HG03571 (cell line): ENCODE data around the gene MYT1.
"Not testable (repeated sequence)": the region's sequence is repeated elsewhere in the genome, so short reads cannot be mapped to it uniquely, and the experiment has no call there.

Experiments
- ATAC-seq: cut with Tn5 transposase; IDR thresholded peaks from one replicate; pipeline ENCODE4 v1.9.1; 2021; ENCODE audit not compliant: unreplicated experiment

Gene MYT1

GRCh38 chr20:64260239-64260638 is 96.0 kb downstream of the MYT1 start:
- no peak for ATAC-seq

GRCh38 chr20:64261138-64261537 is 96.9 kb downstream of the MYT1 start:
- ATAC-seq, result no peak

GRCh38 chr20:64264091-64264490 is 99.8 kb downstream of the MYT1 start:
- ATAC-seq, result no peak

GRCh38 chr20:64265201-64265600 is 100.9 kb downstream of the MYT1 start:
- no peak for ATAC-seq

GRCh38 chr20:64266988-64267387 is 102.7 kb downstream of the MYT1 start:
- no peak for ATAC-seq

- no peak for ATAC-seq
These were observed 103.9 kb downstream of the MYT1 start for GRCh38 chr20:64268174-64268573.

- no peak for ATAC-seq
These were observed 105.6 kb downstream of the MYT1 start for GRCh38 chr20:64269604-64270411.

- no peak for ATAC-seq
These were observed 107.4 kb downstream of the MYT1 start for GRCh38 chr20:64271636-64272035.

- ATAC-seq, result no peak
These were observed 108.9 kb downstream of the MYT1 start for GRCh38 chr20:64273109-64273508.

- ATAC-seq, result no peak
These were observed 112.6 kb downstream of the MYT1 start for GRCh38 chr20:64276817-64277216.

GRCh38 chr20:64277571-64278316 is 113.5 kb downstream of the MYT1 start:
- no peak for ATAC-seq

GRCh38 chr20:64278317-64278681 is 114.0 kb downstream of the MYT1 start:
- no peak for ATAC-seq

GRCh38 chr20:64279826-64280459 is 115.7 kb downstream of the MYT1 start:
- no peak for ATAC-seq

- no peak for ATAC-seq
These were observed 116.2 kb downstream of the MYT1 start for GRCh38 chr20:64280460-64280843.

GRCh38 chr20:64283646-64284045 is 119.4 kb downstream of the MYT1 start:
- no peak for ATAC-seq

GRCh38 chr20:64285579-64286446 is 121.6 kb downstream of the MYT1 start:
- peak; percentile 93 for ATAC-seq

- ATAC-seq, result not testable (repeated sequence)
These were observed 122.4 kb downstream of the MYT1 start for GRCh38 chr20:64286447-64287263.

GRCh38 chr20:64287264-64287590 is 123.0 kb downstream of the MYT1 start:
- not testable (repeated sequence) for ATAC-seq
